Caco-2 (cell line): ENCODE measurements around the gene NUP35. TPM values are rescaled to one million over a fixed set of nuclear protein-coding genes. Genes with fewer than 3 reads are reported as not detected.

Experiments used
- BruUV-seq: library from RNA; stranded (reverse); fragments of 400-500 nt; replicated peaks from 2 replicates; lab custom pipeline; 2021; lab: Mats Ljungman, UMichigan
- CTCF ChIA-PET: fragments of 300-600 bp; sonication (Branson Sonifier 250); formaldehyde crosslinking; loops from one replicate; lab custom pipeline; 2022; ENCODE audit warnings: antibody characterized with exemption; lab: Charles Lee
- POLR2A ChIA-PET: fragments of 300-600 bp; sonication (Branson Sonifier 250); formaldehyde crosslinking; loops from one replicate; lab custom pipeline; 2022; ENCODE audit warnings: antibody characterized with exemption; lab: Charles Lee
- DNase-seq, 2 experiments: peaks; one replicate each; pipeline versions ENCODE4 v3.0.0 to v3.0.0-alpha.2; 2020 to 2022
- H3K27me3 ChIP-seq: replicated peaks from 2 replicates; pipeline ENCODE4 v1.6.0; 2011; ENCODE audit warnings: low read length; ENCODE audit not compliant: control insufficient read depth, insufficient read depth
- H3K36me3 ChIP-seq: 2 replicates; pipeline ENCODE4 v1.5.1; 2011; ENCODE audit warnings: low read length; ENCODE audit not compliant: control insufficient read depth, insufficient read depth
- H3K4me1 ChIP-seq: fragments of 250-450 bp; sonication (Bioruptor Pico); 2 replicates; pipeline ENCODE4 v1.5.1; 2020; ENCODE audit warnings: mild to moderate bottlenecking
- H3K4me3 ChIP-seq: 2 replicates; pipeline ENCODE4 v1.5.1; 2011; ENCODE audit warnings: low read depth, mild to moderate bottlenecking, control low read depth, low read length
- H3K9me3 ChIP-seq: fragments of 250-450 bp; sonication (Bioruptor Pico); 2 replicates; pipeline ENCODE4 v1.5.1; 2020; ENCODE audit warnings: mild to moderate bottlenecking, moderate library complexity
- H3K27ac Mint-ChIP-seq: one replicate; pipeline ENCODE4 v1.8.0; 2022; ENCODE audit warnings: mixed read lengths; ENCODE audit not compliant: unreplicated experiment
- H3K27me3 Mint-ChIP-seq: one replicate; pipeline ENCODE4 v1.8.0; 2022; ENCODE audit warnings: mixed read lengths; ENCODE audit not compliant: insufficient read depth, unreplicated experiment
- H3K36me3 Mint-ChIP-seq: one replicate; pipeline ENCODE4 v1.8.0; 2022; ENCODE audit warnings: mild to moderate bottlenecking, mixed read lengths; ENCODE audit not compliant: insufficient read depth, unreplicated experiment
- H3K4me1 Mint-ChIP-seq: one replicate; pipeline ENCODE4 v1.8.0; 2022; ENCODE audit warnings: low read depth, mixed read lengths; ENCODE audit not compliant: unreplicated experiment
- H3K4me3 Mint-ChIP-seq: one replicate; pipeline ENCODE4 v1.8.0; 2022; ENCODE audit warnings: mild to moderate bottlenecking, moderate library complexity, mixed read lengths; ENCODE audit not compliant: unreplicated experiment
- H3K9me3 Mint-ChIP-seq: one replicate; pipeline ENCODE4 v1.8.0; 2022; ENCODE audit warnings: mixed read lengths; ENCODE audit not compliant: unreplicated experiment
- intact Hi-C: fragments of 100-400 bp; cut with micrococcal nuclease; formaldehyde crosslinking; loops from one replicate; pipeline ENCODE4 v1.10.0; 2022; ENCODE audit not compliant: unreplicated experiment
- total RNA-seq: library from RNA; stranded (reverse); gene quantifications from 2 replicates; pipeline ENCODE4 v1.2.3, GENCODE V29; 2022
- TF ChIP-seq, protein P1 (sequence below), 2 experiments: fragments of 200-600 bp in 1 of 2; IDR thresholded peaks; 1 replicate in 1 of 2; 2 replicates in 1 of 2; pipeline versions ENCODE4 v1.5.1 to v1.8.0; 2011 to 2022; ENCODE audit warnings: antibody characterized with exemption in 1 of 2, control low read depth in 1 of 2, inconsistent platforms in 1 of 2, low read depth in 1 of 2, low read length in 1 of 2, mild to moderate bottlenecking in 1 of 2, moderate library complexity in 1 of 2; ENCODE audit not compliant: insufficient read depth in 1 of 2, severe bottlenecking in 1 of 2, unreplicated experiment in 1 of 2

The NUP35 gene
- total RNA-seq, 1 experiment from 2014 or later = 34.7 TPM

DNA sequence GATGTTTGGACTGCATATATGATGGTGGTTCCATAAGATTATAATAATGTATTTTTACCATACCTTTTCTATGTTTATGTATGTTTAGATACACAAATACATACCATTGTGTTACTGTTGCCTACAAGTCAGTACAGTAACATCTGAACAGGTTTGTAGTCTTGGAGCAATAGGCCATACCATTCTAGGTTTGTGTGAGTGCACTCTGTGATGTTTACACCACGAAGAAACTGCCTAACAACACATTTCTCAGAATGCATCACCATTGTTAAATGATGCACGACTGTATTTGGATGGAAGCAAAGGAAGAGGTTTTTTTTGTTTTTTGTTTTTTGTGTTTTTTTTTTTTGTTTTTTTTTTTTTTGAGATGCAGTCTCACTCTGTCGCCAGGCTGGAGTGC lies 36.2 kb upstream of the NUP35 start:
- no peak overlapping the region for H3K27ac Mint-ChIP-seq
- H3K4me1 ChIP-seq = peaks cover 11% of the 10 kb centered on the region
- TF ChIP-seq, protein P1, sequence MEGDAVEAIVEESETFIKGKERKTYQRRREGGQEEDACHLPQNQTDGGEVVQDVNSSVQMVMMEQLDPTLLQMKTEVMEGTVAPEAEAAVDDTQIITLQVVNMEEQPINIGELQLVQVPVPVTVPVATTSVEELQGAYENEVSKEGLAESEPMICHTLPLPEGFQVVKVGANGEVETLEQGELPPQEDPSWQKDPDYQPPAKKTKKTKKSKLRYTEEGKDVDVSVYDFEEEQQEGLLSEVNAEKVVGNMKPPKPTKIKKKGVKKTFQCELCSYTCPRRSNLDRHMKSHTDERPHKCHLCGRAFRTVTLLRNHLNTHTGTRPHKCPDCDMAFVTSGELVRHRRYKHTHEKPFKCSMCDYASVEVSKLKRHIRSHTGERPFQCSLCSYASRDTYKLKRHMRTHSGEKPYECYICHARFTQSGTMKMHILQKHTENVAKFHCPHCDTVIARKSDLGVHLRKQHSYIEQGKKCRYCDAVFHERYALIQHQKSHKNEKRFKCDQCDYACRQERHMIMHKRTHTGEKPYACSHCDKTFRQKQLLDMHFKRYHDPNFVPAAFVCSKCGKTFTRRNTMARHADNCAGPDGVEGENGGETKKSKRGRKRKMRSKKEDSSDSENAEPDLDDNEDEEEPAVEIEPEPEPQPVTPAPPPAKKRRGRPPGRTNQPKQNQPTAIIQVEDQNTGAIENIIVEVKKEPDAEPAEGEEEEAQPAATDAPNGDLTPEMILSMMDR (IDR thresholded peaks at IDR 0.05; ENCODE audit: insufficient read depth in 1 of 2, low read depth in 1 of 2, low read length in 1 of 2, severe bottlenecking in 1 of 2, unreplicated experiment in 1 of 2) = no peak
- no peak overlapping the region for H3K4me3 ChIP-seq
- no peaks in the 10 kb centered on the region for H3K36me3 ChIP-seq
- no peaks in the 10 kb centered on the region for H3K36me3 Mint-ChIP-seq
- POLR2A ChIA-PET = no interaction called here
- no peak overlapping the region for H3K4me3 Mint-ChIP-seq
- H3K9me3 ChIP-seq = peaks cover 3% of the 10 kb centered on the region; the same call in 1 of the 2 replicates
- intact Hi-C loops = no loop called here
- DNase-seq = no peak
- CTCF ChIA-PET = no interaction called here
- H3K27me3 Mint-ChIP-seq = no peaks in the 10 kb centered on the region
- no peaks in the 10 kb centered on the region for H3K27me3 ChIP-seq
- no peaks in the 10 kb centered on the region for H3K9me3 Mint-ChIP-seq
- peaks cover 6% of the 10 kb centered on the region for H3K4me1 Mint-ChIP-seq
- BruUV-seq = no TSS peak

- H3K9me3 ChIP-seq = peaks cover 4% of the 10 kb centered on the region; the same call in 1 of the 2 replicates
- DNase-seq = no peak
- Mint-ChIP-seq H3K27me3 (no peaks in the 10 kb centered on the region), H3K27ac (no peak overlapping the region), H3K9me3 (no peaks in the 10 kb centered on the region), H3K4me3 (no peak overlapping the region), H3K36me3 (no peaks in the 10 kb centered on the region), H3K4me1 (peaks cover 6% of the 10 kb centered on the region)
- intact Hi-C loops = no loop called here
- POLR2A ChIA-PET = no interaction called here
- H3K27me3 ChIP-seq = no peaks in the 10 kb centered on the region
- H3K4me3 ChIP-seq = no peak overlapping the region
- TF ChIP-seq, protein P1 (IDR thresholded peaks at IDR 0.05; ENCODE audit: insufficient read depth in 1 of 2, low read depth in 1 of 2, low read length in 1 of 2, severe bottlenecking in 1 of 2, unreplicated experiment in 1 of 2) = no peak
- CTCF ChIA-PET = no interaction called here
- no TSS peak for BruUV-seq
- no peaks in the 10 kb centered on the region for H3K36me3 ChIP-seq
- peaks cover 11% of the 10 kb centered on the region for H3K4me1 ChIP-seq
Measured at GRCh38 chr2:183089192-183089851, 34.9 kb upstream of the NUP35 start.

DNA sequence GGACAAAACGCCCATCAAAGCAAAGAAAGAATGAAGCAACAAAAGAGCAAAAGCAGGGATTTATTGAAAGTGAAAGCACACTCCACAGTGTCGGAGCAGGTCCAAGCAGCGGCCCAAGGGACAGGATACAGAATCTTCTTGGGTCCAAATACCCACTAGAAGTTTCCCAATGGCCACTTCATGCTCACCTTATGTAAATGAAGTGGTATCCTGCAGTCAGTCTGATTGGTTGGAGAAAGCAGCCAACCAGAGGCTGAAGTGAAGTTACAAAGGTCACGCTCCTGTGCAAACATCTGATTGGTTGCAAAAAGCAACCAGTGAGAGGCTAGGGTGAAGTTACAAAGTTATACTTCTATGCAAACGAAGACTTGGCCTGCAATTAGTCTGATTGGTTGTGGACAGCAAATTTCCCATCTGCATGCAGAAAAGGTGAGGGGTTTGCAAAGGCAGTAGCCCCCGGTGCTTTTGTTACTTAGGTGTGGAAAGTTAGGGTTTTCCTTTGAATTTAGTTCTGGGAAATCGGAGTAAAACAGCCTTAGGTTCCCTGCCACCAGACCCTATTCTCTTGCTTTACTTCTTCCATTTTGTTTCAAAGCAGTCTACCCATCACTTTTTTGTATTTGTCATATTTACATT lies 32.8 kb upstream of the NUP35 start:
- peak; percentile 37 to 62 for DNase-seq
- H3K4me3 Mint-ChIP-seq = no peak overlapping the region

More for the DNA sequence above, 32.8 kb upstream of the NUP35 start:
- Mint-ChIP-seq H3K9me3 (no peaks in the 10 kb centered on the region), H3K36me3 (no peaks in the 10 kb centered on the region), H3K4me1 (peaks cover 6% of the 10 kb centered on the region), H3K27me3 (no peaks in the 10 kb centered on the region), H3K27ac (no peak overlapping the region)
- BruUV-seq = no TSS peak
- POLR2A ChIA-PET = no interaction called here
- H3K4me1 ChIP-seq = peaks cover 11% of the 10 kb centered on the region
- H3K27me3 ChIP-seq = no peaks in the 10 kb centered on the region
- H3K9me3 ChIP-seq = peaks cover 4% of the 10 kb centered on the region; the same call in 1 of the 2 replicates
- TF ChIP-seq, protein P1 (IDR thresholded peaks at IDR 0.05; ENCODE audit: insufficient read depth in 1 of 2, low read depth in 1 of 2, low read length in 1 of 2, severe bottlenecking in 1 of 2, unreplicated experiment in 1 of 2) = no peak
- intact Hi-C loops = loop anchor here (1.0 to 5.0 kb wide), 2 partner anchors 13 to 109 kb away; partner anchors contain the start of gene DUSP19
- CTCF ChIA-PET = no interaction called here
- no peaks in the 10 kb centered on the region for H3K36me3 ChIP-seq
- H3K4me3 ChIP-seq = no peak overlapping the region
